ENCODE measurements around the gene NUP210. TPM values are rescaled to one million over a fixed set of nuclear protein-coding genes. Genes with fewer than 3 reads are reported as not detected.

Gene NUP210
- total RNA-seq, 1 experiment from 2014 or later: 11.4 TPM

- Histone ChIP-seq H3K4me3 (ENCODE audit: low read depth, low read length, poor library complexity, severe bottlenecking) (no peak overlapping the region), H3K27ac (ENCODE audit: low read depth, low read length, poor library complexity, severe bottlenecking) (peak overlapping the region; percentile 61), H3K4me1 (ENCODE audit: insufficient read depth, low read length, poor library complexity, severe bottlenecking) (peaks cover 8% of the 10 kb centered on the region), H3K27me3 (replicated peaks; ENCODE audit: insufficient read depth, low read depth, low read length, poor library complexity) (no peaks in the 10 kb centered on the region), H3K9me3 (ENCODE audit: low read depth, low read length, poor library complexity, severe bottlenecking) (no peaks in the 10 kb centered on the region), H3K36me3 (ENCODE audit: insufficient read depth, low read length, poor library complexity, severe bottlenecking) (no peaks in the 10 kb centered on the region)
- no peak for TF ChIP-seq CTCF (conservative IDR thresholded peaks at IDR 0.05; ENCODE audit: low read depth, low read length)
- no peak for TF ChIP-seq EZH2 (IDR thresholded peaks at IDR 0.05; ENCODE audit: borderline replicate concordance, low read depth, low read length, poor library complexity, severe bottlenecking)
- BruUV-seq (replicated peaks): no TSS peak
- intact Hi-C loops (cut with micrococcal nuclease; ENCODE audit: unreplicated experiment): no loop called here
- ChIA-PET CTCF (no interaction called here), POLR2A (ENCODE audit: low non-redundant PET) (no interaction called here)
- peak; percentile 14 for DNase-seq (ENCODE audit: low spot score)
Measured at GRCh38 chr3:13347390-13347950, 72.7 kb downstream of the NUP210 start.

- no peaks in the 10 kb centered on the region for H3K9me3 ChIP-seq (ENCODE audit: low read depth, low read length, poor library complexity, severe bottlenecking)
- no peak for TF ChIP-seq EZH2 (IDR thresholded peaks at IDR 0.05; ENCODE audit: borderline replicate concordance, low read depth, low read length, poor library complexity, severe bottlenecking)
- TF ChIP-seq CTCF (conservative IDR thresholded peaks at IDR 0.05; ENCODE audit: low read depth, low read length): 0 out of 2 replicates have a peak, but pooled peaks have one; percentile 15
- ChIA-PET CTCF (no interaction called here), POLR2A (ENCODE audit: low non-redundant PET) (no interaction called here)
- H3K36me3 ChIP-seq (ENCODE audit: insufficient read depth, low read length, poor library complexity, severe bottlenecking): no peaks in the 10 kb centered on the region
- no peak overlapping the region for H3K4me3 ChIP-seq (ENCODE audit: low read depth, low read length, poor library complexity, severe bottlenecking)
- peaks cover 8% of the 10 kb centered on the region for H3K4me1 ChIP-seq (ENCODE audit: insufficient read depth, low read length, poor library complexity, severe bottlenecking)
- H3K27ac ChIP-seq (ENCODE audit: low read depth, low read length, poor library complexity, severe bottlenecking): peak overlapping the region; percentile 56
- no peaks in the 10 kb centered on the region for H3K27me3 ChIP-seq (replicated peaks; ENCODE audit: insufficient read depth, low read depth, low read length, poor library complexity)
- peak; percentile 42 for DNase-seq (ENCODE audit: low spot score)
- intact Hi-C loops (cut with micrococcal nuclease; ENCODE audit: unreplicated experiment): no loop called here
- no TSS peak for BruUV-seq (replicated peaks)
Measured at GRCh38 chr3:13346481-13347389, 73.4 kb downstream of the NUP210 start.

- intact Hi-C loops (cut with micrococcal nuclease; ENCODE audit: unreplicated experiment): no loop called here
- DNase-seq (ENCODE audit: low spot score): no peak
- peaks cover 8% of the 10 kb centered on the region for H3K4me1 ChIP-seq (ENCODE audit: insufficient read depth, low read length, poor library complexity, severe bottlenecking)
- no TSS peak for BruUV-seq (replicated peaks)
- H3K9me3 ChIP-seq (ENCODE audit: low read depth, low read length, poor library complexity, severe bottlenecking): no peaks in the 10 kb centered on the region
- no peaks in the 10 kb centered on the region for H3K27me3 ChIP-seq (replicated peaks; ENCODE audit: insufficient read depth, low read depth, low read length, poor library complexity)
- CTCF ChIA-PET: no interaction called here
- no peak overlapping the region for H3K4me3 ChIP-seq (ENCODE audit: low read depth, low read length, poor library complexity, severe bottlenecking)
- H3K36me3 ChIP-seq (ENCODE audit: insufficient read depth, low read length, poor library complexity, severe bottlenecking): no peaks in the 10 kb centered on the region
- POLR2A ChIA-PET (ENCODE audit: low non-redundant PET): no interaction called here
- TF ChIP-seq EZH2 (IDR thresholded peaks at IDR 0.05; ENCODE audit: borderline replicate concordance, low read depth, low read length, poor library complexity, severe bottlenecking): no peak
- no peak for TF ChIP-seq CTCF (conservative IDR thresholded peaks at IDR 0.05; ENCODE audit: low read depth, low read length)
- no peak overlapping the region for H3K27ac ChIP-seq (ENCODE audit: low read depth, low read length, poor library complexity, severe bottlenecking)
Measured at GRCh38 chr3:13345772-13346171, 74.3 kb downstream of the NUP210 start.

Measured in A673 (cell line).